Body of pancreas (tissue), 4 donors: Measurements from ENCODE around the gene RBM22. TPM values are rescaled to one million over a fixed set of nuclear protein-coding genes. Genes with fewer than 3 reads are reported as not detected.
A peak's percentile ranks its signal among the peaks of the same experiment; 100 is the strongest.

Experiments
- ATAC-seq: fragments of 150-250 bp; one replicate; pipeline ENCODE4 v1.9.1; 2016
- DNase-seq, 4 donors: peaks; one replicate each; pipeline ENCODE4 v3.0.0-alpha.2; 2019
- H3K27ac ChIP-seq, 4 donors: fragments of 200-600 bp; sonication (generic); 1 replicate in 3 of 4; 2 replicates in 1 of 4; pipeline versions ENCODE4 v1.5.1 to v1.6.1; 2016 to 2019; ENCODE audit warnings: mild to moderate bottlenecking in 1 of 4, mixed read lengths in 1 of 4, moderate library complexity in 1 of 4
- H3K27me3 ChIP-seq, 2 donors: fragments of 200-600 bp; sonication (generic); one replicate each; pipeline ENCODE4 v1.6.0; 2016; ENCODE audit warnings: mild to moderate bottlenecking in 1 of 2
- H3K36me3 ChIP-seq, 2 donors: fragments of 200-600 bp; sonication (generic); replicated peaks in 1 of 2; 2 replicates each; pipeline ENCODE4 v1.5.1; 2016; ENCODE audit warnings: low read depth in 2 of 2; ENCODE audit not compliant: insufficient read depth in 1 of 2
- H3K4me1 ChIP-seq: fragments of 200-600 bp; sonication (generic); one replicate; pipeline ENCODE4 v1.6.0; 2016
- H3K4me3 ChIP-seq, 2 donors: fragments of 200-600 bp; sonication (generic); 1 replicate in 1 of 2; 2 replicates in 1 of 2; pipeline ENCODE4 v1.5.1; 2016 to 2019
- H3K9me3 ChIP-seq, 3 donors: fragments of 200-600 bp; sonication (generic); 1 replicate in 2 of 3; 2 replicates in 1 of 3; pipeline ENCODE4 v1.5.1; 2016
- POLR2A ChIP-seq, 3 donors: fragments of 450-650 bp; IDR thresholded peaks; one replicate each; pipeline ENCODE4 v1.6.1; 2016; ENCODE audit warnings: antibody characterized with exemption in 3 of 3, mild to moderate bottlenecking in 2 of 3
- WGBS, 2 donors: methylation state at CpG; one replicate each; pipeline ENCODE4 v1.1.5; 2017; 5-methylcytosine and 5-hydroxymethylcytosine counted together
- intact Hi-C: fragments of 100-400 bp; cut with DNase I; formaldehyde crosslinking; loops from one replicate; pipeline ENCODE4 v1.15.1; 2023
- total RNA-seq, 2 donors: library from RNA; depleted of rRNA; stranded (reverse); fragments of >200 nt; gene quantifications; one replicate each; pipeline ENCODE4 v1.1.0, GENCODE V29; 2016
- TF ChIP-seq, protein P1 (sequence below), 7 experiments: fragments of 450-650 bp in 4 of 7; fragments of 200-600 bp in 3 of 7; sonication (generic) in 3 of 7; IDR thresholded peaks; one replicate each; pipeline ENCODE4 v1.5.1; 2016 to 2019; ENCODE audit warnings: antibody characterized with exemption in 7 of 7

Gene RBM22
- total RNA-seq, 2 donors from 2014 or later, result 22.8 to 28.7 TPM

- DNase-seq, result no peak
- intact Hi-C loops, result no loop called here
- Histone ChIP-seq H3K27ac (peak overlapping the region; percentile 86 to 88 (median 86)), H3K36me3 (no peaks in the 10 kb centered on the region), H3K9me3 (no peaks in the 10 kb centered on the region), H3K4me1 (peaks cover 96% of the 10 kb centered on the region), H3K27me3 (no peaks in the 10 kb centered on the region), H3K4me3 (no peak overlapping the region)
- no peak for TF ChIP-seq POLR2A (IDR thresholded peaks at IDR 0.05)
- TF ChIP-seq, protein P1, sequence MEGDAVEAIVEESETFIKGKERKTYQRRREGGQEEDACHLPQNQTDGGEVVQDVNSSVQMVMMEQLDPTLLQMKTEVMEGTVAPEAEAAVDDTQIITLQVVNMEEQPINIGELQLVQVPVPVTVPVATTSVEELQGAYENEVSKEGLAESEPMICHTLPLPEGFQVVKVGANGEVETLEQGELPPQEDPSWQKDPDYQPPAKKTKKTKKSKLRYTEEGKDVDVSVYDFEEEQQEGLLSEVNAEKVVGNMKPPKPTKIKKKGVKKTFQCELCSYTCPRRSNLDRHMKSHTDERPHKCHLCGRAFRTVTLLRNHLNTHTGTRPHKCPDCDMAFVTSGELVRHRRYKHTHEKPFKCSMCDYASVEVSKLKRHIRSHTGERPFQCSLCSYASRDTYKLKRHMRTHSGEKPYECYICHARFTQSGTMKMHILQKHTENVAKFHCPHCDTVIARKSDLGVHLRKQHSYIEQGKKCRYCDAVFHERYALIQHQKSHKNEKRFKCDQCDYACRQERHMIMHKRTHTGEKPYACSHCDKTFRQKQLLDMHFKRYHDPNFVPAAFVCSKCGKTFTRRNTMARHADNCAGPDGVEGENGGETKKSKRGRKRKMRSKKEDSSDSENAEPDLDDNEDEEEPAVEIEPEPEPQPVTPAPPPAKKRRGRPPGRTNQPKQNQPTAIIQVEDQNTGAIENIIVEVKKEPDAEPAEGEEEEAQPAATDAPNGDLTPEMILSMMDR (IDR thresholded peaks at IDR 0.05), result no peak
- ATAC-seq, result peak; percentile 18
- WGBS, 2 donors, result 60 to 78% methylated on average over 5 to 9 of the region's 9 CpGs
Measured at GRCh38 chr5:150641006-150641570, 59.8 kb downstream of the RBM22 start.

Other genes starting within 250 kb of the RBM22 start
- gene NDST1, start 192.9 kb downstream of the RBM22 start, total RNA-seq, result 10 to 100 TPM; 37.6 to 56.0 TPM
- 10 to 100 TPM; 18.4 to 40.9 TPM for gene SYNPO, start 60.4 kb downstream of the RBM22 start, total RNA-seq
- gene MYOZ3, start 39.8 kb downstream of the RBM22 start, total RNA-seq, result under 1 TPM in 1 of 2 donors, not detected in 1; 0.26 TPM
- gene DCTN4, start 58.0 kb upstream of the RBM22 start, total RNA-seq, result 10 to 100 TPM; 30.6 to 49.4 TPM
- 10 to 100 TPM; 40.2 to 51.6 TPM for gene SMIM3, start 77.7 kb upstream of the RBM22 start, total RNA-seq
- gene IRGM, start 145.5 kb upstream of the RBM22 start, total RNA-seq, result not detected
- gene ZNF300, start 203.9 kb upstream of the RBM22 start, total RNA-seq, result 1 to 10 TPM; 4.7 to 7.9 TPM